ENCODE results near the gene EPS15. TPM values are rescaled to one million over a fixed set of nuclear protein-coding genes. Genes with fewer than 3 reads are reported as not detected.

EPS15 gene
- total and polyA plus RNA-seq, 2 of the 8 experiments (the other 6 are each of a cell fraction or from before 2014, with no cell fraction given), result 15.9 to 57.2 TPM

DNA sequence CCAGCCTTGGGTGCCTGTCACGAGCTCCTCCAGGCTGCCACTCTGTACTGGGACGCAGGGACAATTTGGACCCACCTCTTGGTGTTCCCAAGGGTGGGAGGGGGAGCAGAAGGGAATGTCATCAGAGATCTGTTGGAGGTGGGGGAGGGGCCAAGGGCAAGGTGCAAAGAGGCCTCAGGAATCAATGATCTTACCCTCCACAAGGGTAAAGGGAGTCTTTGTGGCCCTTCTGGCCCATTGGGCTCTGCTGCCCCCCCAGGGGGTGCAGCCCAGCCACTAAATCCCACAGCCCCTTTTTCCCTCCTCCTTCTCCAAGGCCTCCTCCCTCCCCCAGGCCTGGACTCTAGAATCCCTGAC lies 197.2 kb downstream of the EPS15 start:
- Histone ChIP-seq H4K20me1 (replicated peaks in 1 of 2; ENCODE audit: control insufficient read depth in 1 of 2, insufficient read depth in 2 of 2, low read length in 2 of 2) (no peaks in the 10 kb centered on the region), H4K5ac (ENCODE audit: insufficient read length, low read depth, low read length) (no peak overlapping the region), H3K23ac (ENCODE audit: insufficient read length) (no peak overlapping the region), H2BK20ac (ENCODE audit: low read length) (no peak overlapping the region), H2BK12ac (ENCODE audit: low read depth, low read length) (no peak overlapping the region), H3K4me1 (replicated peaks in 1 of 4; ENCODE audit: control insufficient read depth in 3 of 4, insufficient read depth in 4 of 4, low read length in 3 of 4) (peaks cover 0 to 10% (median 3%) of the 10 kb centered on the region in 4 experiments; a peak in 4 of 7 replicates), H3K23me2 (ENCODE audit: low read depth, low read length) (no peaks in the 10 kb centered on the region; the same call in 1 of the 2 replicates), H2BK15ac (ENCODE audit: low read length) (no peak overlapping the region), H3K27ac (ENCODE audit: low read depth, low read length) (no peak overlapping the region), H3K4me2 (ENCODE audit: insufficient read depth in 1 of 2, low read depth in 2 of 2, low read length in 2 of 2) (no peak overlapping the region), H4K91ac (replicated peaks; ENCODE audit: insufficient read length, low read length) (no peak overlapping the region), H3K27me3 (replicated peaks in 1 of 4; ENCODE audit: control insufficient read depth in 3 of 4, extremely low read depth in 1 of 4, insufficient read depth in 3 of 4, low read length in 3 of 4) (no peaks in the 10 kb centered on the region), H3K36me3 (ENCODE audit: control insufficient read depth in 2 of 4, insufficient read depth in 4 of 4, low read length in 3 of 4) (no peaks in the 10 kb centered on the region), H3K79me1 (ENCODE audit: low read depth, low read length) (no peaks in the 10 kb centered on the region), H3K9me3 (ENCODE audit: insufficient read depth in 2 of 2, low read depth in 1 of 2, low read length in 1 of 2) (no peaks in the 10 kb centered on the region), H3K56ac (replicated peaks; ENCODE audit: insufficient read length, low read depth, low read length) (no peak overlapping the region), H3K79me2 (ENCODE audit: control insufficient read depth in 1 of 2, insufficient read depth in 2 of 2, low read length in 2 of 2) (no peaks in the 10 kb centered on the region), H2AFZ (ENCODE audit: low read length) (no peak overlapping the region), H3K9ac (replicated peaks in 1 of 4; ENCODE audit: extremely low read depth in 1 of 4, low read depth in 3 of 4, low read length in 3 of 4) (no peak overlapping the region), H3K14ac (ENCODE audit: insufficient read length) (no peak overlapping the region), H3K4ac (replicated peaks; ENCODE audit: insufficient read length, low read depth, low read length) (no peak overlapping the region), H4K8ac (ENCODE audit: extremely low read depth, insufficient read depth, low read length) (no peak overlapping the region; the same call in 1 of the 2 replicates), H3K18ac (ENCODE audit: extremely low read depth, low read length) (no peak overlapping the region), H3K4me3 (ENCODE audit: extremely low read depth in 1 of 4, insufficient read depth in 2 of 4, low read depth in 3 of 4, low read length in 4 of 4) (no peak overlapping the region), H2BK5ac (ENCODE audit: low read depth, low read length) (0 out of 2 replicates have a peak overlapping the region, but pooled peaks have one; percentile 8), H2AK5ac (ENCODE audit: low read depth, low read length) (no peak overlapping the region), H2BK120ac (replicated peaks; ENCODE audit: low read depth, low read length) (no peak overlapping the region)
- FAIRE-seq (no peak), DNase-seq (ENCODE audit: low read depth in 1 of 2, low spot score in 2 of 2) (no peak)
- ChIA-PET POLR2A (ENCODE audit: partially characterized antibody) (interaction anchor here (0.8 kb wide), 2 partner anchors 15 to 25 kb away, joined by 3 read pairs; no protein-coding TSS in a partner anchor), CTCF (ENCODE audit: partially characterized antibody) (interaction anchor here (0.5 to 1.8 kb wide), 2 partner anchors 9 to 115 kb away, joined by 3 to 8 read pairs; no protein-coding TSS in a partner anchor)
- WGBS, 2 experiments (ENCODE audit: extremely low coverage in 1 of 2, insufficient coverage in 1 of 2, insufficient read length in 1 of 2, insufficient replicate concordance in 2 of 2, low coverage in 1 of 2, low lambda C conversion rate in 2 of 2, missing lambda C conversion rate in 1 of 2), result 85% methylated on average over 2 of the region's 2 CpGs; no CpG with 5 or more reads in 1 of the 2 experiments
- no peak for TF ChIP-seq KDM5A (IDR thresholded peaks at IDR 0.05; ENCODE audit: low read length)
- TF ChIP-seq RFX5 (IDR thresholded peaks at IDR 0.05; ENCODE audit: borderline replicate concordance, low read depth, low read length), result no peak
- no peak for TF ChIP-seq KDM1A (IDR thresholded peaks at IDR 0.05; ENCODE audit: borderline replicate concordance, low read length)
- TF ChIP-seq, protein P1, sequence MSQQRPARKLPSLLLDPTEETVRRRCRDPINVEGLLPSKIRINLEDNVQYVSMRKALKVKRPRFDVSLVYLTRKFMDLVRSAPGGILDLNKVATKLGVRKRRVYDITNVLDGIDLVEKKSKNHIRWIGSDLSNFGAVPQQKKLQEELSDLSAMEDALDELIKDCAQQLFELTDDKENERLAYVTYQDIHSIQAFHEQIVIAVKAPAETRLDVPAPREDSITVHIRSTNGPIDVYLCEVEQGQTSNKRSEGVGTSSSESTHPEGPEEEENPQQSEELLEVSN (IDR thresholded peaks at IDR 0.05), result no peak
- no peak for TF ChIP-seq TAF7 (optimal IDR thresholded peaks at IDR 0.05; ENCODE audit: borderline replicate concordance, low read depth, low read length)
- TF ChIP-seq SIN3A (conservative IDR thresholded peaks at IDR 0.05 in 1 of 2, IDR thresholded peaks at IDR 0.05 in 1 of 2; ENCODE audit: low read depth in 1 of 2, low read length in 2 of 2), result no peak
- TF ChIP-seq ASH2L (IDR thresholded peaks at IDR 0.05; ENCODE audit: low read length), result no peak
- TF ChIP-seq GTF2F1 (IDR thresholded peaks at IDR 0.05; ENCODE audit: borderline replicate concordance, low read depth, low read length), result no peak
- no peak for TF ChIP-seq POLR2AphosphoS5 (IDR thresholded peaks at IDR 0.05; ENCODE audit: low read depth, low read length)
- TF ChIP-seq SAP30 (IDR thresholded peaks at IDR 0.05; ENCODE audit: insufficient read depth, insufficient replicate concordance, low read length), result no peak
- no peak for TF ChIP-seq RBBP5 (IDR thresholded peaks at IDR 0.05; ENCODE audit: borderline replicate concordance, low read depth, low read length)
- TF ChIP-seq BACH1 (IDR thresholded peaks at IDR 0.05; ENCODE audit: low read length), result no peak
- no peak for TF ChIP-seq RAD21 (IDR thresholded peaks at IDR 0.05 in 1 of 2, conservative IDR thresholded peaks at IDR 0.05 in 1 of 2; ENCODE audit: low read depth in 2 of 2, low read length in 2 of 2)

All from H1 (cell line).